HEK293T (cell line): Measurements from ENCODE around the gene CST7.

Source experiments
- FOXK2 ChIP-seq: fragments of 450-650 bp; IDR thresholded peaks from 2 replicates; pipeline ENCODE4 v1.6.1; 2016; ENCODE audit warnings: mild to moderate bottlenecking
- HDGF ChIP-seq: fragments of 450-650 bp; IDR thresholded peaks from 2 replicates; pipeline ENCODE4 v1.6.1; 2017; ENCODE audit warnings: antibody characterized with exemption, borderline replicate concordance
- SUZ12 ChIP-seq: fragments of 450-650 bp; IDR thresholded peaks from 2 replicates; pipeline ENCODE4 v1.6.1; 2016; ENCODE audit warnings: mild to moderate bottlenecking

DNA sequence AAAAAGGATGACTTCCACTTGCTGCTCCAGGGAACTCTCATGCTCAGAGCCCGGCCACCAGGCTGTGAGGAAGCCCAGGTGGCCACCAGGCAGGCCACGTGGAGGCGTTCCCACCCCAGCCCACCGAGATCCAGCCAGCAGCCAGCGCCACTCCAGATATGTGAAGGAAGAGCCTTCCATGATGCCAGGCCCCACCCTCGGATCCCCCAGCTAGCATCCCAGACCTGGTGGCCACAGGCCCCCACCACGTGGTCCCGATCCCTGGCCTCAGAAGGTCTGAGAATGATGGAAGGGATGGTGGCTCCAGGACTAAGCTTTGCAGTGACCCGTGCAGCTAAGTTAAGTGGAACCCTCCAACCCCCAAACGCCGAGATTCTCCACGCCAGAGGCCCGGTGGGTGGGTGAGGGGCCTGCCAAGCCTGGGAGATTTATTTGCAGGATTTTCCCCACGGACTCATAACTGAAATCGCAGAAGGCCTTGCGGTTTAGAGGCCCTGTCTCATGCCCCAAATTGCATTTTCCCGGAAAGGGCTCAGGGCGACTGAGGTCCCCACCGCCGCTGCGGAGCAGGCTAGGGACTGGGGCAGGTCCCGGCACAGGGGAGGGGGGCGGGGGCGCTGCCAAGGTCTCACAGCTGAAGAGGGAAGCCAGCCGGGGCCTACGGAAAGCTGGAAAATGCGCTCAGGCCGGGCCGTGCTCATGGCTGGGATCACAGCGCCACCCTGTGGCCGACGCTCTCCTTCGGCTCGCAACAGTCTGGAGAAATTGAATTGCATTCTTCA lies 31.1 kb upstream of the CST7 start:
- TF ChIP-seq FOXK2 (no peak), SUZ12 (no peak), HDGF (no peak)
